Neural progenitor cell (in vitro differentiated cells): ENCODE results near the gene PHACTR1.

Experiments
- EZH2 ChIP-seq: fragments of 200-600 bp; sonication (generic); IDR thresholded peaks from 2 replicates; pipeline ENCODE4 v1.6.1; 2017; ENCODE audit warnings: antibody characterized with exemption, mild to moderate bottlenecking, moderate library complexity
- TF ChIP-seq, protein P1 (sequence below): fragments of 200-600 bp; sonication (generic); IDR thresholded peaks from 2 replicates; pipeline ENCODE4 v1.5.1; 2017; ENCODE audit warnings: antibody characterized with exemption, mild to moderate bottlenecking

DNA sequence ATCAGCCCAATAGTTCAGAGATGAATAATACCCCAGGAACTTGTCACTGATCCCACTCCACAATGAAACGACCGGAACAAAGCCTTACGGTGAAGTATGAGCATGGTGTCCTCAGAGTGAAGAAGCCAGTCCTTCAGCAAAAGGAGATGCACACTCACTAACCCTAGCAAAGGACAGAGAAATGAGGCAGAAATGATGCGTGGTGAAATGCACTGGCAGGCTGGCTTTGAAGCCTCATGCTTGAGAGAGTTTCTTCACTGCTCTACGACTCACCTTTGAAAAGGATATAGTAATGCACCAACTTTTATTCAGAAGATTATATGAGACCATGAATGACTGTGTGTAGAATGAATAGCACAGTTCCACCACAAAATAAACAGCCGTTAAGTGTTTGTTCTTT lies 74.8 kb downstream of the PHACTR1 start:
- TF ChIP-seq, protein P1, sequence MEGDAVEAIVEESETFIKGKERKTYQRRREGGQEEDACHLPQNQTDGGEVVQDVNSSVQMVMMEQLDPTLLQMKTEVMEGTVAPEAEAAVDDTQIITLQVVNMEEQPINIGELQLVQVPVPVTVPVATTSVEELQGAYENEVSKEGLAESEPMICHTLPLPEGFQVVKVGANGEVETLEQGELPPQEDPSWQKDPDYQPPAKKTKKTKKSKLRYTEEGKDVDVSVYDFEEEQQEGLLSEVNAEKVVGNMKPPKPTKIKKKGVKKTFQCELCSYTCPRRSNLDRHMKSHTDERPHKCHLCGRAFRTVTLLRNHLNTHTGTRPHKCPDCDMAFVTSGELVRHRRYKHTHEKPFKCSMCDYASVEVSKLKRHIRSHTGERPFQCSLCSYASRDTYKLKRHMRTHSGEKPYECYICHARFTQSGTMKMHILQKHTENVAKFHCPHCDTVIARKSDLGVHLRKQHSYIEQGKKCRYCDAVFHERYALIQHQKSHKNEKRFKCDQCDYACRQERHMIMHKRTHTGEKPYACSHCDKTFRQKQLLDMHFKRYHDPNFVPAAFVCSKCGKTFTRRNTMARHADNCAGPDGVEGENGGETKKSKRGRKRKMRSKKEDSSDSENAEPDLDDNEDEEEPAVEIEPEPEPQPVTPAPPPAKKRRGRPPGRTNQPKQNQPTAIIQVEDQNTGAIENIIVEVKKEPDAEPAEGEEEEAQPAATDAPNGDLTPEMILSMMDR = no peak
- no peak for TF ChIP-seq EZH2
